MM.1S (cell line): ENCODE results near the gene TMEM233.

Experiments
- DNase-seq: peaks from one replicate; pipeline ENCODE4 v3.0.0-alpha.2; 2015
- H2AFZ ChIP-seq: fragments of 300-600 bp; sonication (generic); 2 replicates; pipeline ENCODE4 v1.6.0; 2016; ENCODE audit warnings: antibody characterized with exemption, low read length
- H3F3A ChIP-seq: fragments of 300-600 bp; sonication (generic); 2 replicates; pipeline ENCODE4 v1.6.1; 2016; ENCODE audit warnings: mild to moderate bottlenecking, antibody characterized with exemption, low read length, moderate library complexity, mixed read lengths; ENCODE audit not compliant: insufficient read depth
- H3K27ac ChIP-seq: fragments of 300-600 bp; sonication (generic); 2 replicates; pipeline ENCODE4 v1.5.1; 2016; ENCODE audit warnings: mild to moderate bottlenecking, low read length
- H3K27me3 ChIP-seq: fragments of 300-600 bp; sonication (generic); replicated peaks from 2 replicates; pipeline ENCODE4 v1.6.0; 2016; ENCODE audit warnings: low read length; ENCODE audit not compliant: insufficient read depth
- H3K36me3 ChIP-seq: fragments of 300-600 bp; sonication (generic); replicated peaks from 2 replicates; pipeline ENCODE4 v1.6.1; 2016; ENCODE audit warnings: mild to moderate bottlenecking, low read length, mixed read lengths; ENCODE audit not compliant: insufficient read depth
- H3K4me1 ChIP-seq: fragments of 300-600 bp; sonication (generic); 2 replicates; pipeline ENCODE4 v1.6.1; 2016; ENCODE audit warnings: low read length, mixed read lengths
- H3K4me2 ChIP-seq: fragments of 300-600 bp; sonication (generic); 2 replicates; pipeline ENCODE4 v1.6.0; 2016; ENCODE audit warnings: low read depth, low read length
- H3K4me3 ChIP-seq: fragments of 300-600 bp; sonication (generic); 2 replicates; pipeline ENCODE4 v1.5.1; 2016; ENCODE audit warnings: low read length, mixed read lengths
- H3K79me2 ChIP-seq: fragments of 300-600 bp; sonication (generic); 2 replicates; pipeline ENCODE4 v1.6.1; 2016; ENCODE audit warnings: mixed run types, low read length, mixed read lengths
- H3K9ac ChIP-seq: fragments of 300-600 bp; sonication (generic); 2 replicates; pipeline ENCODE4 v1.6.1; 2016; ENCODE audit warnings: low read length, mixed read lengths
- H3K9me2 ChIP-seq: fragments of 300-600 bp; sonication (generic); replicated peaks from 2 replicates; pipeline ENCODE4 v1.6.1; 2016; ENCODE audit warnings: mild to moderate bottlenecking, low read length, mixed read lengths; ENCODE audit not compliant: insufficient read depth
- H3K9me3 ChIP-seq: fragments of 300-600 bp; sonication (generic); replicated peaks from 2 replicates; pipeline ENCODE4 v1.6.1; 2016; ENCODE audit warnings: mild to moderate bottlenecking, low read length, mixed read lengths; ENCODE audit not compliant: insufficient read depth
- H4K20me1 ChIP-seq: fragments of 300-600 bp; sonication (generic); 2 replicates; pipeline ENCODE4 v1.6.1; 2016; ENCODE audit warnings: mild to moderate bottlenecking, low read length, moderate library complexity, mixed read lengths; ENCODE audit not compliant: insufficient read depth
- EZH2 ChIP-seq: fragments of 300-600 bp; sonication (generic); optimal IDR thresholded peaks from 2 replicates; pipeline ENCODE3; 2017; ENCODE audit warnings: low read depth, mild to moderate bottlenecking, antibody characterized with exemption, low read length, mixed read lengths
- EZH2phosphoT487 ChIP-seq: fragments of 300-600 bp; sonication (generic); IDR thresholded peaks from 2 replicates; pipeline ENCODE4 v1.6.1; 2018; ENCODE audit warnings: antibody characterized with exemption, low read length
- TF ChIP-seq, protein P1 (sequence below): fragments of 300-600 bp; sonication (generic); IDR thresholded peaks from 2 replicates; pipeline ENCODE4 v1.5.1; 2016; ENCODE audit warnings: antibody characterized with exemption, low read length, mixed read lengths

The TMEM233 gene

DNA sequence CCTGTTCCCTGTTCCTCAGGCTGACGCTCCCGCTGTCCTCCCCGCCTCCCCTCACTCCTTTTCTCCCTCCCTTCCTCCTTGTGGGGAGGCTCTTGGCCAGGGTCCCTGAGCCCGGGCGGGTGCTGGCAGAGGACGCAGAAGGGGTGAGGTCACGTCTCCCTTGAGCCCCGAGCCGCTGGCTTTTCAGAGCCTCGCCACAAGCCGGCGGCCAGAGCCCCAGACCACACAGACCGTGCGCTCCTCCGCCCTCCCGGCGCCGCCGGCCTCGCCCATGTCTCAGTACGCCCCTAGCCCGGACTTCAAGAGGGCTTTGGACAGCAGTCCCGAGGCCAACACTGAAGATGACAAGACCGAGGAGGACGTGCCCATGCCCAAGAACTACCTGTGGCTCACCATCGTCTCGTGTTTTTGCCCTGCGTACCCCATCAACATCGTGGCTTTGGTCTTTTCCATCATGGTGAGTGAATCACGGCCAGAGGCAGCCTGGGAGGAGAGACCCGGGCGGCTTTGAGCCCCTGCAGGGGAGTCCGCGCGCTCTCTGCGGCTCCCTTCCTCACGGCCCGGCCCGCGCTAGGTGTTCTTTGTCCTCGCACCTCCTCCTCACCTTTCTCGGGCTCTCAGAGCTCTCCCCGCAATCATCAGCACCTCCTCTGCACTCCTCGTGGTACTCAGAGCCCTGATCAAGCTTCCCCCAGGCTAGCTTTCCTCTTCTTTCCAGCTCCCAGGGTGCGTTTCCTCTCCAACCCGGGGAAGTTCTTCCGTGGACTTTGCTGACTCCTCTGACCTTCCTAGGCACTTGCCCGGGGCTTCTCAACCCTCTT lies at the start of gene TMEM233:
TMEM233 (plus strand) TSS at position 197 of the 821 bp plus-strand sequence; CDS start at position 272, 75 bp downstream.
- Histone ChIP-seq H3K9ac (no peak within 1 kb of the TSS), H3K4me3 (no peak within 1 kb of the TSS), H3K4me1 (no peaks in the 10 kb centered on the region), H4K20me1 (no peaks in the 10 kb centered on the region), H2AFZ (no peak within 1 kb of the TSS), H3K27ac (no peak within 1 kb of the TSS), H3K79me2 (no peaks in the 10 kb centered on the region), H3K4me2 (no peak within 1 kb of the TSS), H3K27me3 (no peaks in the 10 kb centered on the region; the same call in 1 of the 2 replicates), H3K9me2 (no peaks in the 10 kb centered on the region), H3K9me3 (no peaks in the 10 kb centered on the region), H3F3A (no peaks in the 10 kb centered on the region), H3K36me3 (no peaks in the 10 kb centered on the region)
- no peak for TF ChIP-seq EZH2phosphoT487
- TF ChIP-seq, protein P1, sequence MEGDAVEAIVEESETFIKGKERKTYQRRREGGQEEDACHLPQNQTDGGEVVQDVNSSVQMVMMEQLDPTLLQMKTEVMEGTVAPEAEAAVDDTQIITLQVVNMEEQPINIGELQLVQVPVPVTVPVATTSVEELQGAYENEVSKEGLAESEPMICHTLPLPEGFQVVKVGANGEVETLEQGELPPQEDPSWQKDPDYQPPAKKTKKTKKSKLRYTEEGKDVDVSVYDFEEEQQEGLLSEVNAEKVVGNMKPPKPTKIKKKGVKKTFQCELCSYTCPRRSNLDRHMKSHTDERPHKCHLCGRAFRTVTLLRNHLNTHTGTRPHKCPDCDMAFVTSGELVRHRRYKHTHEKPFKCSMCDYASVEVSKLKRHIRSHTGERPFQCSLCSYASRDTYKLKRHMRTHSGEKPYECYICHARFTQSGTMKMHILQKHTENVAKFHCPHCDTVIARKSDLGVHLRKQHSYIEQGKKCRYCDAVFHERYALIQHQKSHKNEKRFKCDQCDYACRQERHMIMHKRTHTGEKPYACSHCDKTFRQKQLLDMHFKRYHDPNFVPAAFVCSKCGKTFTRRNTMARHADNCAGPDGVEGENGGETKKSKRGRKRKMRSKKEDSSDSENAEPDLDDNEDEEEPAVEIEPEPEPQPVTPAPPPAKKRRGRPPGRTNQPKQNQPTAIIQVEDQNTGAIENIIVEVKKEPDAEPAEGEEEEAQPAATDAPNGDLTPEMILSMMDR, result no peak
- no peak for DNase-seq

DNA sequence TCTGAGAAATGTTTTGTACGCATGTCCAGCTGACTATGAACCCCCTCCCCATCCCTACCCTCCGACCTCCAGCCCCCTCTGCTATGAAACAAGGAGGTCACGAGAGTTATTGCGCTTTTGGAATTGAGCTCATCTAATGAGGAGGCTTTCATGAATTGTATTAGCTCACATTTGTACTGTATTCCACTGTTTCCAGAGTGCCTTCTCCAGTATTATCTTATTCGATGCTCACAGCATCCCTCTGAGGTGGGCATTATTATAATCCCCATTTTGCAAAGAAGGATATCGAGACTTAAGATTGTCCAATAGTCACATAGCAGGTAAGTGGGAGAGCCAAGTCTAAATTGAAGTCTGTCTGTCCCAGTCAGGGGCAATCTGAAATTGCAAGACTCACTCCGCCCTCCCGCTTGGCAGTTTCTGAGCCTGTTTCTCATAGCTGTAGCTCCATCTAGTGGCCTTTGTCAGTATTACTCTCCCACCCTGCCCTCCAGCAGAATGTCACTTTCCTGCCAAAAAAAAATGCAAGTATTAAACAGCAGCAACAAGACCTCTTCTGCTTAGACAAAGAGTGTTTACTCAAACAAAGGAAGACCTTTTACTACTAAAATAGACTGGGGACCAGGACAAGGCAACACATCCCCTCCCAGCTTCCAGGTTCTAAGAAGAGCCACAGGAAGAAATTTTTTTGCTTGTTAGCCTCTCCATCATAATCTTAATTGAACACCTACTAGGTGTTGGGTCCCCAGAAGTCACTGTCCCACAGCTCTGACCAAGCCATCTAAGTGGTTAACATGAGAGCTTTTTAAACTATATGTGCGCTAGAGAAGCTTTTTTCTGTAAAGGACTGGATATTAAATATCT lies 48.6 kb upstream of the TMEM233 start:
- Histone ChIP-seq H3K9ac (no peak overlapping the region), H2AFZ (no peak overlapping the region), H3K36me3 (no peaks in the 10 kb centered on the region), H3K4me3 (no peak overlapping the region), H4K20me1 (no peaks in the 10 kb centered on the region), H3F3A (no peaks in the 10 kb centered on the region), H3K4me2 (no peak overlapping the region), H3K4me1 (no peaks in the 10 kb centered on the region), H3K9me2 (no peaks in the 10 kb centered on the region), H3K27ac (no peak overlapping the region), H3K79me2 (no peaks in the 10 kb centered on the region), H3K27me3 (no peaks in the 10 kb centered on the region), H3K9me3 (no peaks in the 10 kb centered on the region)
- DNase-seq, result peak; percentile 26
- TF ChIP-seq, protein P1, result peak; percentile 60
- no peak for TF ChIP-seq EZH2phosphoT487

DNA sequence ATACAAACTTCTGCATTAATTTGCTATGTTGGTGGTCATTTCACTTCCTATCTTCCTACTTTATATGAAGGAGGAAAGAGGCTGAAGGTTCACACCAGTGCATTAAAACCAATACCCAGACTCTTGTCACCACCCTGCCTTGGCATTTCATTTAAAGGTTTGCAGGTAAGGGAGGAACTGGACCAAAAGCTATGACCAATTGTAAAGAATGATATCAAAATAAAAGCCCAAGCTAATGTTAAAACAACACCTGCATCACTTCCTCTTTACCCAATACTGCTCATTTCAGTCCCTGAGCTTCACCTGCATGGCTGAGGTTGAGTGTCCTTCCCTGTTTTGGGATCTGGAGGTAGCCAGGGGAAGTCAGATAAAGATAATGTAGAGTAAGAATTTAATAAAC lies 47.2 kb upstream of the TMEM233 start:
- no peaks in the 10 kb centered on the region for H3K27me3 ChIP-seq
- no peak overlapping the region for H3K4me2 ChIP-seq
- no peaks in the 10 kb centered on the region for H3K36me3 ChIP-seq
- H4K20me1 ChIP-seq, result no peaks in the 10 kb centered on the region
- no peak overlapping the region for H3K9ac ChIP-seq
- H3K27ac ChIP-seq, result no peak overlapping the region
- H3F3A ChIP-seq, result no peaks in the 10 kb centered on the region
- DNase-seq, result no peak
- no peak overlapping the region for H2AFZ ChIP-seq
- H3K4me3 ChIP-seq, result no peak overlapping the region
- no peak for TF ChIP-seq EZH2
- TF ChIP-seq, protein P1, result no peak
- no peak for TF ChIP-seq EZH2phosphoT487
- H3K4me1 ChIP-seq, result no peaks in the 10 kb centered on the region
- H3K9me3 ChIP-seq, result no peaks in the 10 kb centered on the region
- H3K9me2 ChIP-seq, result no peaks in the 10 kb centered on the region
- H3K79me2 ChIP-seq, result no peaks in the 10 kb centered on the region
